GM19193 (cell line): ENCODE data around the gene BTAF1.

Experiments
- POLR2A ChIP-seq: IDR thresholded peaks from 4 replicates; pipeline ENCODE4 v1.6.1; 2011; ENCODE audit not compliant: insufficient read depth, insufficient read length; ENCODE audit errors: extremely low read depth

Gene BTAF1

DNA sequence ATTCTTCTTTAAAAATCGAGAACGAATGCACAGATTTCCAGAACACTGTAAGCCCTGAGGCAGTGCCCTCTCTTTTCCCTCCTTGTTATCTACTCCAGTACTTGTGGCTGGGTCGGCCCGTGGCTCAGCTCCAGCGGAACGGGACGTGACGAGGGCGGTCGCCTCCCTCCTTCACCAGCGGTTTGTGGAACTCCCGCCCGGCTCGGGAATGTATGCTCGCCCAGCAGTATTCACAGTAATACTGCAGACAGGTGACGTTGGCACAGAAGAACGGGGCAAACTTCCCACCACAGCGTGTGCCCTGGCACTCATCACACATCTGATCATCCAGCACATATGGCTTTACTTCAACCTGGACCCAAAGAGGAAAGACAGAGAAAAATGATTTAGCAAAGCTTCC is 128.5 kb downstream of the BTAF1 start:
- no peak for TF ChIP-seq POLR2A

DNA sequence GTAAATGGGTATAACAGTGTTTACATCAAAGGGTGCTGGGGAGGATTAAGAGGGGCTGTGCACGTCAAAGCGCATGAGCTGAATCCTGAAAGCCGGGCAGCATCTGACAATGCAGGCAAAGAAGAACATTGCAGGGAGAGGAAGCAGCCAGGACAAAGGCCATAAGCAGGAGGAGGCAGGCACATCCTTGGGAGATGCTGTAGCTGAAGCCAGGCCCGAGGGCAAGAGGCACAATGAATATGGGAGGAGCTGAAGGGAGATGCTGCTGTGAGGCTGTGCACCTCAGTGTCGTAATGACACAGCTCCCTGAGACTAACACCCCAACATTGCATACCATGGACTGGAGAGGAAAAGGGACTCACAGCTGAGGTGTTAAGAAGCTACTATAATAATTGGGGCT is 129.2 kb downstream of the BTAF1 start:
- no peak for TF ChIP-seq POLR2A

DNA sequence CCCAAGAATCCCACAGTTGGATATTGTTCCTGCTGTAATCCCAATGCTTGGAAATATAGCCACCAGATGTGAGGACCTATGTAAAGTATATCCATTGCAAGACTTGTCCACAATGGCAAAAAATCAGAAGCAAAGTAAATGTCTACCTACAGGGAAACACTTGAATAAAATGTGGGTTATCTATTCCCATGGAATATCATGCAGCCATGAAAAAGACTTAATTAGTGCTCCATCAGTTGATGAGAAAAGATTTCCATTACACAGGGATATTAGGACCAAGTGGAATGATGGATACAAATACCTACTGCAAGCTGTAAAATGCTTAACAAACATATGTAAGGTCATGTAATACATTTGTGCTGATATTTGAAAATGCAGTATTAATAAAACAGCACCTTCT is 131.2 kb downstream of the BTAF1 start:
- no peak for TF ChIP-seq POLR2A

DNA sequence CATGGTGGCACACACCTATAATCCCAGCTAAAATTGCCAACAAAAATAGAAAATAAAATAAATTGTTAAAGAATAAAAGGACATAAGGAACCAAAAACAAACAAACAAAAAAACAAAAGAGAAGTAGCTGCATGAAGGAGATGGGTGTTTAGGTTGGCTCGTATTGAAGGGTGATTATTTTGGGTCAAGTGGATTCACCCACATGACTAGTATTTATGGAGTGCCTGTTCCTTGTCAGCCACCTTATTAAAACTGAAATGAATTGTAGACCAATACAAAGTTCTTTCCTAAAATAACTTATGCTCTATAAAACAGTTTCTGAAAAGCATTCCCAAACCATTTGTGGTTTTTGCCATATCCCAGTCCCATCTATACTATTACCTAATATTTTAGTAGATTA is 138.7 kb downstream of the BTAF1 start:
- no peak for TF ChIP-seq POLR2A

DNA sequence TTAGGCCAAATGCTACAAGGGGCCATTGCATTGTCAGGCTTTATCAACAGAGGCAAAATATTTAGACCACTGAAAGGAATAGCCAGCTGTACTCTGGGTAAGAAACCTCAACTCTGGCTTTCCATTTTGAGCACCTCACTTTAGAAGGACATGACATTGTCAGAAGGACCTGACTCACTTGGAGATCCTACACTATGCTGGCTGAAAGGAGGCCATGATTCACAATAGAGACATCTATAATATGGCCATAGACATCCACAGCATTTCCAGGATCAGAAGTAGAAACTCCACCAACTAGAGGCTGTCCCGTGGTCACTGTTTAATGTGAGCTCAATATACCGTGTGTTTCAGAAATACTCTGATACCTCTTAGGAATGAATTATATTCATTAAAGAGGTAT is 140.9 kb downstream of the BTAF1 start:
- TF ChIP-seq POLR2A = no peak

DNA sequence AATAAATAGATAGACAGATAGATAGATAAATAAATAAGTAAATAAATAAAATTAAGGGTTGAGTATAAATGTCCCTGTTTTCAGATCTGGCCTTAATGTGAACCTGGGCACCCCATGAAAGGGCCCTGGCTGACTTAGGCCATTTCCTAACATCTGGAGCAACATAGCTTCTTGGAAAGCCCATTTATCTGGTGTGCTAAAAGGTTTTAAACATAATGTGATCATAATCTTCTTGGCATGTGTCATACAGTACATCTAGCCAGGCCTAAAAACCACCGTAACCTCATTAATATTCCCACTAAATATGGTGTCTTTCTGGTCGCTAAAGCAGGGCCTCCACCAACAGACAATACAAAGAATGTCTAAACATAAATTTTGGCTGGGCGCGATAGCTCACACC is 142.8 kb downstream of the BTAF1 start:
- no peak for TF ChIP-seq POLR2A

DNA sequence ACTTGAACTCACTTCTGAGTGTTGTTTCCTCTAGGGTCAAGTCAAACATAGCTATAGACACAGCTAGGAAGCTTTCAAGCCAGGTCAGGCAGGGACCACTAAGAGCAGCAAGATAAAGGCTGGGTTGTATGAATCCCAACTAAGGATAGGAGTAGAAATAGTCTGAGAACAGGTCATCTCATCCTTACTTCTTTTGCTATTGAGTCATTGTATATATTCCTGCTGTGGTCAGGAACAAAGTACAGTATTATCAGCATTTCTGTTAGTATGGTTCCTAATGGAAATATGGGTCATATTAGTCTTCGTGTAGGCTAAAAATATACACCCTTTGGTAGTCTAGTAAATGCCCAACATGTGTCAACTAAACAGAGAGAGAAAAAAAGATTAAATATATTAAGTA is 145.3 kb downstream of the BTAF1 start:
- TF ChIP-seq POLR2A = no peak

DNA sequence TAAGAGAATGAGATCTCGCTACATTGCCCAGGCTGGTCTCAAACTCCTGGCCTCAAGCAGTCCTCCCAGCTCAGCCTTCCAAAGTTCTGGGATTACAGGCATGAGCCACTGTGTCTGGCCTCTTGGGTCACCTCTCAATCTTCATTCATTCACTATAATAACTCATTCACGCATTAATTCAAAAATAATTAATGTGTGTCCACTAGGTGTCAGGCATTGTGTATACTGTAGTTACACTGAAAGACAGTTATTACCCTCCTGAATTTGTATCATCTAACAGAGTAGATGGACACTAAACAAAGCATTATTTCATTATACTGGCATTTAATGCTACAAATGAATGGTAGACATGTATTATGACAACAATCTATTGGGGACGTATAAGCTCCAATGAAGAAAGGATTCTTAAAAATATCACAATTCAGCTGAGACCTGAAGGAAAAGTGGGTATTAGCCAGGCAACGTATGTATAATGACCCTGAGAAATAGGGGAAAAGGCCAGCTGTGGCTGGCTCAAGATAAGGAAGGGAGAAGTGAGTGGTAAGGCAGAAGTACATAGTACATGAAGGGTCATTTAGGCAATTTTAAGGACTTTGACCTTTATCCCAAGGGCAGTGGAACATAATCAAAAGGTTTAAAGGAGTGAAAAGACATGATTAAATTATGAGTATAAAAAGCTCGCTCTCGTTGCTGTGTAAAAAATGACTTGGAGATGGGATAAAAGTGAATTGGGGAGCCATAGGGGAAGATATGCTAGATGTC is 150.7 kb downstream of the BTAF1 start:
- TF ChIP-seq POLR2A = no peak

DNA sequence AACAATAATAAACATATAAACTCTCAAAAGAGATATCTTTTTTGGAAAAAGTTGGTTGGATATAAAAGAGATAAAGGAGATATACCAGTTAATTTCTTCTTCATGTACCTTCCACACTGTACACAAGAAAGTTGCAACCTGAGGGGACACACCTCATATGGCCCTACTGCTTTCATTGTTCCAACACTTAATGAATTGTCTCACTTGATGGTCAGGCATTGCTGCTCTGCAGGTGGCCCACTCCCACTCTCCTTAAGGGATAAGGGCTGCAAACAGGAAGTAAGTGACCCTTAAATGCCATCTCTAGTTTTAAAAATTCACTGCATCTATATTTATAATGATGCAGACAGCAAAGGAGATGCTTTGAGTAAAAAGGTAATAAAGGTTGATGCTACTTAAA is 152.3 kb downstream of the BTAF1 start:
- no peak for TF ChIP-seq POLR2A

DNA sequence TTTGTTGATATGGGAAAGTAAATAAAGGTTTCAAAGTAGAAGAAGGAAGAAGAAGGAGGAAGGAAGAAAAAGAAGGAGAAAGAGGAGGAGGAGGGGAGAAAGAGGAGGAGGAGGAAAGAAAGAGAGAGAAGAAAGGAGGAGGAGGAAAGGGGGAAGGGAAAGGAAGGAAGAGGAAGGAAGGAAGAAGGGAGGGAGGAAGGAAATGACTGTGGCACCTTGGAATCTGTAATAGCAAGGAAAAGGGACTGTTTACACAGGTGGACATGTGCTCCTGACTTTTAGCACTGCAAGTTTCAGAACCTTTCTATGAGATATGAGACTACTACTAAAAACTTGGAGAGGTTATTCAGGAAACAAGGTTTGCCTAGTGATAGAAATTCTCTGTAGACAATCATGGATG is 153.2 kb downstream of the BTAF1 start:
- no peak for TF ChIP-seq POLR2A

DNA sequence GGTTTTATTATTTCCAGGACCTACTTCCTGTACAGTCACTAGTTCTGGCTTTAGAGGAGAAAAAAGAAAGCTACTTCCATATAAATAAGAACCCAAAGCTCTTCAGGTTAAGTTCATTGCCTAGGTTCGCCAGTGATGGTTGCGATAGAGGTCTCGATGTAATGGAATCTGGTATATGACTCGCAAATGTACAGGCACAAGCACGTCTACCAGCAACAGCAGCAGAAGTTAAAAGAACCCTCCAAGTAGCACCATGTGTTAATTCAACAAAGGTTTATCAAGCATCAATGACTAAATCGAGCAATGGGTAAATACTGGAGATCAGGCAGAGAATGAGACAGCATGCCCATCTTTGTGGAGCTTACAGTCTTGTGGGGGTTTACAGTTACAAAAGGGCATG is 155.4 kb downstream of the BTAF1 start:
- no peak for TF ChIP-seq POLR2A
